C4-2B (cell line): Measurements from ENCODE around the gene APLF.

ENCODE experiments used
- ZFX ChIP-seq: fragments of 450-650 bp; IDR thresholded peaks from 2 replicates; pipeline ENCODE4 v1.6.1; 2017
- TF ChIP-seq, protein P1 (sequence below): fragments of 450-650 bp; conservative IDR thresholded peaks from 2 replicates; pipeline ENCODE4 v1.5.1; 2017; ENCODE audit warnings: mild to moderate bottlenecking

DNA sequence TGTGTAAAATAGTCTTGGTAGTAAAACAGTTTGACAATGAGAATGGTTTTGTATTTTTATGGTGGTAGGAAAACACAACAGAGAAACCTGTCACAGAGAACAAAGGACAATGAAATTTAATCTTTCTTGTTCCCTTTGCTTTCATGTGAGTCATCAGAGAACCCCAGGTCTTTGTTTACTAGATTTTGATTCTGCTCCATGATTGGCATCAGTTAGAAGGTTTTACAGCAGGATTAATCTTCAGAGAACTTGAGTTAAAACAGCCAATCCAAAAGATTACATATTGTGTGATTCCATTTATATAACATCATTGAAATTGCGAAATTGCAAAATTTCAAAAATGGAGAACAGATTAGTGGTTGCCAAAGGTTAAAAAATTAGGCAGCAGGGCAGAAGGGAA, 2.5 kb downstream of the APLF start:
- TF ChIP-seq, protein P1, sequence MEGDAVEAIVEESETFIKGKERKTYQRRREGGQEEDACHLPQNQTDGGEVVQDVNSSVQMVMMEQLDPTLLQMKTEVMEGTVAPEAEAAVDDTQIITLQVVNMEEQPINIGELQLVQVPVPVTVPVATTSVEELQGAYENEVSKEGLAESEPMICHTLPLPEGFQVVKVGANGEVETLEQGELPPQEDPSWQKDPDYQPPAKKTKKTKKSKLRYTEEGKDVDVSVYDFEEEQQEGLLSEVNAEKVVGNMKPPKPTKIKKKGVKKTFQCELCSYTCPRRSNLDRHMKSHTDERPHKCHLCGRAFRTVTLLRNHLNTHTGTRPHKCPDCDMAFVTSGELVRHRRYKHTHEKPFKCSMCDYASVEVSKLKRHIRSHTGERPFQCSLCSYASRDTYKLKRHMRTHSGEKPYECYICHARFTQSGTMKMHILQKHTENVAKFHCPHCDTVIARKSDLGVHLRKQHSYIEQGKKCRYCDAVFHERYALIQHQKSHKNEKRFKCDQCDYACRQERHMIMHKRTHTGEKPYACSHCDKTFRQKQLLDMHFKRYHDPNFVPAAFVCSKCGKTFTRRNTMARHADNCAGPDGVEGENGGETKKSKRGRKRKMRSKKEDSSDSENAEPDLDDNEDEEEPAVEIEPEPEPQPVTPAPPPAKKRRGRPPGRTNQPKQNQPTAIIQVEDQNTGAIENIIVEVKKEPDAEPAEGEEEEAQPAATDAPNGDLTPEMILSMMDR, result no peak
- no peak for TF ChIP-seq ZFX
